ENCODE data around the gene TSPAN13. TPM values are rescaled to one million over a fixed set of nuclear protein-coding genes. Genes with fewer than 3 reads are reported as not detected.

TSPAN13 gene
- total RNA-seq, 2 donors from 2014 or later: 3.0 to 4.1 TPM

- H3K4me1 Mint-ChIP-seq (ENCODE audit: low read depth in 2 of 2): no peaks in the 10 kb centered on the region
- H3K4me3 Mint-ChIP-seq: no peak overlapping the region
- no peak overlapping the region for H3K27ac Mint-ChIP-seq
- no peaks in the 10 kb centered on the region for H3K9me3 Mint-ChIP-seq
- no peaks in the 10 kb centered on the region for H3K36me3 Mint-ChIP-seq
- DNase-seq (ENCODE audit: low spot score) (no peak), ATAC-seq (peak in 1 of 2 donors; percentile 59)
- H3K27me3 Mint-ChIP-seq: peaks cover 2 to 5% of the 10 kb centered on the region in 2 donors
Observed at GRCh38 chr7:16801111-16801542, 47.6 kb downstream of the TSPAN13 start.

- Mint-ChIP-seq H3K27ac (no peak overlapping the region), H3K27me3 (peaks cover 1 to 2% of the 10 kb centered on the region in 2 donors), H3K4me3 (no peak overlapping the region), H3K9me3 (no peaks in the 10 kb centered on the region), H3K36me3 (no peaks in the 10 kb centered on the region), H3K4me1 (ENCODE audit: low read depth in 2 of 2) (no peaks in the 10 kb centered on the region)
- no peak for DNase-seq (ENCODE audit: low spot score)
- no peak for ATAC-seq
Observed at GRCh38 chr7:16801579-16801978, 48.0 kb downstream of the TSPAN13 start.

- no peak for ATAC-seq
- no peak overlapping the region for H3K4me3 Mint-ChIP-seq
- H3K4me1 Mint-ChIP-seq (ENCODE audit: low read depth in 2 of 2): no peaks in the 10 kb centered on the region
- H3K36me3 Mint-ChIP-seq: no peaks in the 10 kb centered on the region
- no peak for DNase-seq (ENCODE audit: low spot score)
- peaks cover 0 to 2% of the 10 kb centered on the region in 2 donors for H3K27me3 Mint-ChIP-seq
- H3K9me3 Mint-ChIP-seq: no peaks in the 10 kb centered on the region
- no peak overlapping the region for H3K27ac Mint-ChIP-seq
Observed at GRCh38 chr7:16803125-16803524, 49.6 kb downstream of the TSPAN13 start.

GRCh38 chr7:16803881-16804673 lies 50.5 kb downstream of the TSPAN13 start:
- H3K4me3 Mint-ChIP-seq: no peak overlapping the region
- ATAC-seq: no peak

GRCh38 chr7:16804674-16805439 lies 51.3 kb downstream of the TSPAN13 start, which contains the start of gene AGR2:
AGR2 (minus strand) TSS chr7:16804999; CDS start chr7:16801796, 3,203 bp downstream.
- DNase-seq (ENCODE audit: low spot score) (no peak), ATAC-seq (no peak)
- no peaks in the 10 kb centered on the region for H3K9me3 Mint-ChIP-seq
- H3K27ac Mint-ChIP-seq: no peak within 1 kb of the TSS
- H3K4me3 Mint-ChIP-seq: no peak within 1 kb of the TSS
- peaks cover 0 to 5% of the 10 kb centered on the region in 2 donors for H3K27me3 Mint-ChIP-seq
- H3K36me3 Mint-ChIP-seq: no peaks in the 10 kb centered on the region
- H3K4me1 Mint-ChIP-seq (ENCODE audit: low read depth in 2 of 2): no peaks in the 10 kb centered on the region

More at GRCh38 chr7:16803881-16804673, 50.5 kb downstream of the TSPAN13 start:
- Mint-ChIP-seq H3K36me3 (no peaks in the 10 kb centered on the region), H3K27ac (no peak overlapping the region), H3K27me3 (peaks cover 0 to 2% of the 10 kb centered on the region in 2 donors), H3K4me1 (ENCODE audit: low read depth in 2 of 2) (no peaks in the 10 kb centered on the region), H3K9me3 (no peaks in the 10 kb centered on the region)
- no peak for DNase-seq (ENCODE audit: low spot score)

- Mint-ChIP-seq H3K4me1 (ENCODE audit: low read depth in 2 of 2) (no peaks in the 10 kb centered on the region), H3K36me3 (no peaks in the 10 kb centered on the region), H3K4me3 (no peak overlapping the region), H3K27ac (no peak overlapping the region), H3K27me3 (peaks cover 0 to 5% of the 10 kb centered on the region in 2 donors), H3K9me3 (no peaks in the 10 kb centered on the region)
- ATAC-seq (no peak), DNase-seq (ENCODE audit: low spot score) (no peak)
Observed at GRCh38 chr7:16805441-16805840, 51.9 kb downstream of the TSPAN13 start.

GRCh38 chr7:16810112-16810511 lies 56.6 kb downstream of the TSPAN13 start:
- no peaks in the 10 kb centered on the region for H3K9me3 Mint-ChIP-seq
- H3K4me1 Mint-ChIP-seq (ENCODE audit: low read depth in 2 of 2): no peaks in the 10 kb centered on the region
- no peak overlapping the region for H3K27ac Mint-ChIP-seq
- DNase-seq (ENCODE audit: low spot score): no peak
- no peaks in the 10 kb centered on the region for H3K36me3 Mint-ChIP-seq
- H3K27me3 Mint-ChIP-seq: peaks cover 0 to 2% of the 10 kb centered on the region in 2 donors
- no peak overlapping the region for H3K4me3 Mint-ChIP-seq
- ATAC-seq: no peak

- no peak overlapping the region for H3K4me3 Mint-ChIP-seq
- H3K27ac Mint-ChIP-seq: no peak overlapping the region
- no peaks in the 10 kb centered on the region for H3K36me3 Mint-ChIP-seq
- ATAC-seq (no peak), DNase-seq (ENCODE audit: low spot score) (no peak)
- no peaks in the 10 kb centered on the region for H3K9me3 Mint-ChIP-seq
- H3K27me3 Mint-ChIP-seq: peaks cover 0 to 2% of the 10 kb centered on the region in 2 donors
- no peaks in the 10 kb centered on the region for H3K4me1 Mint-ChIP-seq (ENCODE audit: low read depth in 2 of 2)
Observed at GRCh38 chr7:16810573-16810972, 57.0 kb downstream of the TSPAN13 start.

- peaks cover 0 to 2% of the 10 kb centered on the region in 2 donors for H3K27me3 Mint-ChIP-seq
- no peak for ATAC-seq
- H3K9me3 Mint-ChIP-seq: no peaks in the 10 kb centered on the region
- H3K36me3 Mint-ChIP-seq: no peaks in the 10 kb centered on the region
- no peak overlapping the region for H3K27ac Mint-ChIP-seq
- no peaks in the 10 kb centered on the region for H3K4me1 Mint-ChIP-seq (ENCODE audit: low read depth in 2 of 2)
- DNase-seq (ENCODE audit: low spot score): no peak
- H3K4me3 Mint-ChIP-seq: no peak overlapping the region
Observed at GRCh38 chr7:16811551-16811950, 58.0 kb downstream of the TSPAN13 start.

GRCh38 chr7:16812542-16813231 lies 59.1 kb downstream of the TSPAN13 start:
- Mint-ChIP-seq H3K4me3 (no peak overlapping the region), H3K36me3 (no peaks in the 10 kb centered on the region), H3K9me3 (no peaks in the 10 kb centered on the region), H3K27me3 (peaks cover 0 to 2% of the 10 kb centered on the region in 2 donors), H3K27ac (no peak overlapping the region), H3K4me1 (ENCODE audit: low read depth in 2 of 2) (no peaks in the 10 kb centered on the region)
- DNase-seq (ENCODE audit: low spot score) (no peak), ATAC-seq (no peak)

- Mint-ChIP-seq H3K4me3 (no peak overlapping the region), H3K9me3 (no peaks in the 10 kb centered on the region), H3K4me1 (ENCODE audit: low read depth in 2 of 2) (no peaks in the 10 kb centered on the region), H3K36me3 (no peaks in the 10 kb centered on the region), H3K27ac (no peak overlapping the region), H3K27me3 (peaks cover 0 to 2% of the 10 kb centered on the region in 2 donors)
- no peak for ATAC-seq
- no peak for DNase-seq (ENCODE audit: low spot score)
Observed at GRCh38 chr7:16813232-16813616, 59.7 kb downstream of the TSPAN13 start.

- Mint-ChIP-seq H3K9me3 (no peaks in the 10 kb centered on the region), H3K4me1 (ENCODE audit: low read depth in 2 of 2) (no peaks in the 10 kb centered on the region), H3K4me3 (no peak overlapping the region), H3K36me3 (no peaks in the 10 kb centered on the region), H3K27me3 (no peaks in the 10 kb centered on the region), H3K27ac (no peak overlapping the region)
- DNase-seq (ENCODE audit: low spot score) (no peak), ATAC-seq (no peak)
Observed at GRCh38 chr7:16815001-16815400, 61.4 kb downstream of the TSPAN13 start.

GRCh38 chr7:16816824-16817223 lies 63.3 kb downstream of the TSPAN13 start:
- DNase-seq (ENCODE audit: low spot score): no peak
- Mint-ChIP-seq H3K4me3 (no peak overlapping the region), H3K9me3 (no peaks in the 10 kb centered on the region), H3K36me3 (no peaks in the 10 kb centered on the region), H3K4me1 (ENCODE audit: low read depth in 2 of 2) (no peaks in the 10 kb centered on the region), H3K27me3 (peaks cover 6 to 9% of the 10 kb centered on the region in 2 donors), H3K27ac (no peak overlapping the region)
- no peak for ATAC-seq

All from natural killer cell treated with Interleukin-12 subunit alpha and Interleukin-12 subunit beta and Interleukin-15 and Interleukin-18, amount 100 ng/mL, for 72 hours (primary cell).